C4-2B (cell line): ENCODE data around the gene SORCS1.

Experiments
- ZFX ChIP-seq: fragments of 450-650 bp; IDR thresholded peaks from 2 replicates; pipeline ENCODE4 v1.6.1; 2017
- TF ChIP-seq, protein P1 (sequence below): fragments of 450-650 bp; conservative IDR thresholded peaks from 2 replicates; pipeline ENCODE4 v1.5.1; 2017; ENCODE audit warnings: mild to moderate bottlenecking

- TF ChIP-seq, protein P1, sequence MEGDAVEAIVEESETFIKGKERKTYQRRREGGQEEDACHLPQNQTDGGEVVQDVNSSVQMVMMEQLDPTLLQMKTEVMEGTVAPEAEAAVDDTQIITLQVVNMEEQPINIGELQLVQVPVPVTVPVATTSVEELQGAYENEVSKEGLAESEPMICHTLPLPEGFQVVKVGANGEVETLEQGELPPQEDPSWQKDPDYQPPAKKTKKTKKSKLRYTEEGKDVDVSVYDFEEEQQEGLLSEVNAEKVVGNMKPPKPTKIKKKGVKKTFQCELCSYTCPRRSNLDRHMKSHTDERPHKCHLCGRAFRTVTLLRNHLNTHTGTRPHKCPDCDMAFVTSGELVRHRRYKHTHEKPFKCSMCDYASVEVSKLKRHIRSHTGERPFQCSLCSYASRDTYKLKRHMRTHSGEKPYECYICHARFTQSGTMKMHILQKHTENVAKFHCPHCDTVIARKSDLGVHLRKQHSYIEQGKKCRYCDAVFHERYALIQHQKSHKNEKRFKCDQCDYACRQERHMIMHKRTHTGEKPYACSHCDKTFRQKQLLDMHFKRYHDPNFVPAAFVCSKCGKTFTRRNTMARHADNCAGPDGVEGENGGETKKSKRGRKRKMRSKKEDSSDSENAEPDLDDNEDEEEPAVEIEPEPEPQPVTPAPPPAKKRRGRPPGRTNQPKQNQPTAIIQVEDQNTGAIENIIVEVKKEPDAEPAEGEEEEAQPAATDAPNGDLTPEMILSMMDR, result no peak
- no peak for TF ChIP-seq ZFX
These were observed 92.5 kb downstream of the SORCS1 start for GRCh38 chr10:107072028-107072427.
